Gastrocnemius medialis (tissue), 4 donors: Measurements from ENCODE around the gene CBX7.

Experiments used
- CTCF ChIP-seq, 5 experiments: fragments of 450-650 bp in 3 of 5; fragments of 200-600 bp in 2 of 5; sonication (generic) in 2 of 5; IDR thresholded peaks in 4 of 5; conservative IDR thresholded peaks in 1 of 5; 1 replicate in 4 of 5; 2 replicates in 1 of 5; pipeline ENCODE4 v1.5.1; 2016 to 2019; ENCODE audit warnings: antibody characterized with exemption in 5 of 5, mild to moderate bottlenecking in 3 of 5, moderate library complexity in 3 of 5
- POLR2A ChIP-seq, 2 donors: fragments of 450-650 bp; IDR thresholded peaks; one replicate each; pipeline ENCODE4 v1.6.1; 2017; ENCODE audit warnings: antibody characterized with exemption in 2 of 2, mild to moderate bottlenecking in 2 of 2, moderate library complexity in 2 of 2

GRCh38 chr22:39134366-39135091 is 18.0 kb downstream of the CBX7 start:
- no peak for TF ChIP-seq CTCF (IDR thresholded peaks at IDR 0.05 in 4 of 5, conservative IDR thresholded peaks at IDR 0.05 in 1 of 5)
- no peak for TF ChIP-seq POLR2A (IDR thresholded peaks at IDR 0.05)
